HepG2 (cell line): ENCODE results near the gene EDEM1. TPM values are rescaled to one million over a fixed set of nuclear protein-coding genes. Genes with fewer than 3 reads are reported as not detected.

ENCODE experiments used
- ADNP ChIP-seq: sonication (generic); formaldehyde crosslinking; IDR thresholded peaks from 2 replicates; pipeline ENCODE4 v1.4.0; 2020; ENCODE audit warnings: missing genetic modification reagents
- ATF2 ChIP-seq: sonication (generic); formaldehyde crosslinking; IDR thresholded peaks from 2 replicates; pipeline ENCODE4 v1.4.0; 2020; ENCODE audit warnings: missing genetic modification reagents
- CEBPZ ChIP-seq: IDR thresholded peaks from 2 replicates; pipeline ENCODE4 v1.6.1; 2012; ENCODE audit warnings: low read length, improper control_type of control experiment
- EP300 ChIP-seq, 3 experiments: sonication (generic) in 1 of 3; formaldehyde crosslinking in 1 of 3; IDR thresholded peaks; 2 replicates each; pipeline versions ENCODE4 v1.5.1 to v1.6.1; 2011 to 2020; ENCODE audit warnings: low read depth in 2 of 3, low read length in 2 of 3, borderline replicate concordance in 1 of 3, improper control_type of control experiment in 1 of 3, mild to moderate bottlenecking in 1 of 3, missing genetic modification reagents in 1 of 3, moderate library complexity in 1 of 3
- GPN1 ChIP-seq: sonication (generic); formaldehyde crosslinking; IDR thresholded peaks from 2 replicates; pipeline ENCODE4 v1.5.1; 2020; ENCODE audit warnings: missing genetic modification reagents, borderline replicate concordance
- HNRNPUL1 ChIP-seq: fragments of 200-400 bp; formaldehyde crosslinking; IDR thresholded peaks from 2 replicates; pipeline ENCODE4 v1.6.1; 2017; ENCODE audit warnings: low read depth, mild to moderate bottlenecking, low read length, moderate library complexity
- IRX3 ChIP-seq: sonication (generic); formaldehyde crosslinking; IDR thresholded peaks from 2 replicates; pipeline ENCODE4 v1.8.1; 2023; ENCODE audit warnings: mild to moderate bottlenecking, low read depth, missing genetic modification reagents, borderline replicate concordance
- KLF9 ChIP-seq: IDR thresholded peaks from 2 replicates; pipeline ENCODE4 v1.6.1; 2016; ENCODE audit warnings: low read depth
- MAFG ChIP-seq: sonication (generic); formaldehyde crosslinking; IDR thresholded peaks from 2 replicates; pipeline ENCODE4 v1.5.1; 2020; ENCODE audit warnings: mild to moderate bottlenecking, missing genetic modification reagents
- MTF2 ChIP-seq: sonication (generic); formaldehyde crosslinking; IDR thresholded peaks from 2 replicates; pipeline ENCODE4 v1.5.0; 2020; ENCODE audit warnings: missing genetic modification reagents, borderline replicate concordance
- ZMYM4 ChIP-seq: sonication (generic); formaldehyde crosslinking; IDR thresholded peaks from 2 replicates; pipeline ENCODE4 v1.8.1; 2023; ENCODE audit warnings: mild to moderate bottlenecking, missing genetic modification reagents
- ZNF143 ChIP-seq: sonication (generic); formaldehyde crosslinking; IDR thresholded peaks from 2 replicates; pipeline ENCODE4 v1.4.0; 2020; ENCODE audit warnings: missing genetic modification reagents
- ZNF331 ChIP-seq: sonication (generic); formaldehyde crosslinking; IDR thresholded peaks from 2 replicates; pipeline ENCODE4 v1.4.0; 2020; ENCODE audit warnings: missing genetic modification reagents
- ZNF367 ChIP-seq: sonication (generic); formaldehyde crosslinking; IDR thresholded peaks from 2 replicates; pipeline ENCODE4 v1.4.0; 2020; ENCODE audit warnings: missing genetic modification reagents, borderline replicate concordance
- ZNF446 ChIP-seq: sonication (generic); formaldehyde crosslinking; IDR thresholded peaks from 2 replicates; pipeline ENCODE4 v1.5.0; 2020; ENCODE audit warnings: mild to moderate bottlenecking, missing genetic modification reagents
- ZNF451 ChIP-seq: sonication (generic); formaldehyde crosslinking; IDR thresholded peaks from 2 replicates; pipeline ENCODE4 v1.5.0; 2020; ENCODE audit warnings: mild to moderate bottlenecking, missing genetic modification reagents
- ZNF768 ChIP-seq: sonication (generic); formaldehyde crosslinking; IDR thresholded peaks from 2 replicates; pipeline ENCODE4 v1.4.0; 2020; ENCODE audit warnings: missing genetic modification reagents
- polyA plus RNA-seq, 8 experiments: library from polyadenylated mRNA; depleted of rRNA in 3 of 8; stranded (reverse) in 7 of 8; unstranded in 1 of 8; fragments of >200 nt; fragmentation: Illumina TruSeq in 4 of 8; extraction: Trizol in 4 of 8; gene quantifications; 2 replicates each; pipeline versions ENCODE4 v1.2.1 to v1.2.3, GENCODE V29; 2011 to 2016; ENCODE audit warnings: low read depth in 4 of 8, missing spikeins in 1 of 8, mixed read lengths in 1 of 8; ENCODE audit not compliant: insufficient read depth in 1 of 8
- total RNA-seq, 5 experiments: library from RNA; depleted of rRNA; stranded (reverse); fragments of >200 nt; fragmentation: Illumina TruSeq; extraction: Trizol; gene quantifications; 2 replicates each; pipeline ENCODE4 v1.2.3, GENCODE V29; 2016; ENCODE audit warnings: low read depth in 1 of 5
- TF ChIP-seq, protein P1 (sequence below): sonication (generic); formaldehyde crosslinking; IDR thresholded peaks from 2 replicates; pipeline ENCODE4 v1.8.0; 2022; ENCODE audit warnings: mild to moderate bottlenecking, missing genetic modification reagents
- TF ChIP-seq, protein P2 (sequence below): IDR thresholded peaks from 2 replicates; pipeline ENCODE4 v1.6.1; 2018; ENCODE audit warnings: missing genetic modification reagents
- TF ChIP-seq, protein P3 (sequence below): IDR thresholded peaks from 2 replicates; pipeline ENCODE4 v1.6.1; 2016; ENCODE audit warnings: low read depth, borderline replicate concordance
- TF ChIP-seq, protein P4 (sequence below): IDR thresholded peaks from 2 replicates; pipeline ENCODE4 v1.6.1; 2016; ENCODE audit warnings: missing genetic modification reagents, missing compliant biosample characterization

EDEM1 gene
- total and polyA plus RNA-seq, 2 of the 13 experiments (the other 11 are each of a cell fraction or from before 2014, with no cell fraction given), result 13.8 to 25.8 TPM

DNA sequence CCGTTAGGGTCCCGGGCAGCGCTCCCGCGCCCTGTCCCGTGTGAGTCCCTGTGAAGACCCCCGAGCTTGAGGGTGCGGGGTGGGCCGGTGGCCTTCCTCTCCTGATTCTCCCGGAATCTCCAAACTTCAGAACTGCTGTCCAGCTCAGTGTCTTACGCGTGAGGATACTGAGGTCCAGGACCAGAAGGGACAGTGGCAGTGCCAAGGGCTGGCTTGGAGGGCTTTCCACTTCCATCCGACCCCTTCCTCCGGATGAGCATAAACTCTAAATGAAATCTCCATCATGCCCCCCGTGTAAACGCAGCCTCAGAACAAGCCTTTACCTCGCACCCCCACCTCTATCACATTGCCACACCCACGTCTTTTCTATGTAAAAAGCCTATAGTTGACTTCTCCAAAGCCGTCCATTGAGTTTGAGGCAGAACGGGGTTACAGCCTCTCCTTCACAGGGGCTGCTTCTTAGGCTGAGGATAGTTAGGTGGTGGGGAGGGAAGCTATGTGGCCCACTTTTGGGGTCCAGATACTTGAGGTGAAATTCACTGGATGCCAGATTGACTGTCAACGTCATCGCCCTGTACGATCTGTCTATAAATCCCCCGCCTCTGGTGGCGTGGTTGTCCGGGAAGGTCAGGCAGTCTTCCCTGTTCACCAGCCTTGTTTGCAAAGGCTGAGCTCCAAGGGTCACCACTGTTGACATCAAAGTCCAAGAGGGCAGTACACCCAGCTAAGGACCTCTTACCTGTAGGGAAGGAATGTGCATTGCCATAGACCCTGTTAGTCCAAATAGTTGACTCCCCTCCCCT lies 1.1 kb downstream of the EDEM1 start (continued):
- TF ChIP-seq, protein P1, sequence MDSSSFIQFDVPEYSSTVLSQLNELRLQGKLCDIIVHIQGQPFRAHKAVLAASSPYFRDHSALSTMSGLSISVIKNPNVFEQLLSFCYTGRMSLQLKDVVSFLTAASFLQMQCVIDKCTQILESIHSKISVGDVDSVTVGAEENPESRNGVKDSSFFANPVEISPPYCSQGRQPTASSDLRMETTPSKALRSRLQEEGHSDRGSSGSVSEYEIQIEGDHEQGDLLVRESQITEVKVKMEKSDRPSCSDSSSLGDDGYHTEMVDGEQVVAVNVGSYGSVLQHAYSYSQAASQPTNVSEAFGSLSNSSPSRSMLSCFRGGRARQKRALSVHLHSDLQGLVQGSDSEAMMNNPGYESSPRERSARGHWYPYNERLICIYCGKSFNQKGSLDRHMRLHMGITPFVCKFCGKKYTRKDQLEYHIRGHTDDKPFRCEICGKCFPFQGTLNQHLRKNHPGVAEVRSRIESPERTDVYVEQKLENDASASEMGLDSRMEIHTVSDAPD (CRISPR knock-in tag), result no peak
- TF ChIP-seq, protein P2, sequence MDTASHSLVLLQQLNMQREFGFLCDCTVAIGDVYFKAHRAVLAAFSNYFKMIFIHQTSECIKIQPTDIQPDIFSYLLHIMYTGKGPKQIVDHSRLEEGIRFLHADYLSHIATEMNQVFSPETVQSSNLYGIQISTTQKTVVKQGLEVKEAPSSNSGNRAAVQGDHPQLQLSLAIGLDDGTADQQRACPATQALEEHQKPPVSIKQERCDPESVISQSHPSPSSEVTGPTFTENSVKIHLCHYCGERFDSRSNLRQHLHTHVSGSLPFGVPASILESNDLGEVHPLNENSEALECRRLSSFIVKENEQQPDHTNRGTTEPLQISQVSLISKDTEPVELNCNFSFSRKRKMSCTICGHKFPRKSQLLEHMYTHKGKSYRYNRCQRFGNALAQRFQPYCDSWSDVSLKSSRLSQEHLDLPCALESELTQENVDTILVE, result no peak
- TF ChIP-seq CEBPZ (no peak), GPN1 (CRISPR knock-in tag) (no peak), ZNF446 (CRISPR knock-in tag) (no peak), MAFG (CRISPR knock-in tag) (no peak), ZNF451 (CRISPR knock-in tag) (no peak), KLF9 (CRISPR knock-in tag) (0 out of 2 replicates have a peak, but pooled peaks have one; percentile 72), MTF2 (CRISPR knock-in tag) (no peak), IRX3 (no peak), EP300 (IDR thresholded peaks at IDR 0.05; ENCODE audit: low read depth in 2 of 2, low read length in 2 of 2) (peak in 1 of 2 experiments; percentile 52; a peak in 2 of 4 replicates), EP300 (CRISPR knock-in tag; IDR thresholded peaks at IDR 0.05; ENCODE audit: borderline replicate concordance) (peak; percentile 67), ZMYM4 (CRISPR knock-in tag) (peak; percentile 76; the same call in 1 of the 2 replicates), ZNF768 (CRISPR knock-in tag) (no peak), ATF2 (CRISPR knock-in tag) (peak; percentile 9; the same call in 1 of the 2 replicates), ZNF367 (CRISPR knock-in tag) (no peak), ZNF143 (no peak), HNRNPUL1 (no peak), ZNF331 (CRISPR knock-in tag) (peak; percentile 81), ADNP (CRISPR knock-in tag) (no peak)
- TF ChIP-seq, protein P3, sequence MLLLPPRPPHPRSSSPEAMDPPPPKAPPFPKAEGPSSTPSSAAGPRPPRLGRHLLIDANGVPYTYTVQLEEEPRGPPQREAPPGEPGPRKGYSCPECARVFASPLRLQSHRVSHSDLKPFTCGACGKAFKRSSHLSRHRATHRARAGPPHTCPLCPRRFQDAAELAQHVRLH, result 0 out of 2 replicates have a peak, but pooled peaks have one; percentile 56
- TF ChIP-seq, protein P4, sequence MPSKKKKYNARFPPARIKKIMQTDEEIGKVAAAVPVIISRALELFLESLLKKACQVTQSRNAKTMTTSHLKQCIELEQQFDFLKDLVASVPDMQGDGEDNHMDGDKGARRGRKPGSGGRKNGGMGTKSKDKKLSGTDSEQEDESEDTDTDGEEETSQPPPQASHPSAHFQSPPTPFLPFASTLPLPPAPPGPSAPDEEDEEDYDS (CRISPR knock-in tag), result 0 out of 2 replicates have a peak, but pooled peaks have one; percentile 19
